ENCODE data around the gene DNAH11. TPM values are rescaled to one million over a fixed set of nuclear protein-coding genes. Genes with fewer than 3 reads are reported as not detected.

DNAH11 gene
- total RNA-seq, 1 experiment from 2014 or later = 0.22 TPM

DNA sequence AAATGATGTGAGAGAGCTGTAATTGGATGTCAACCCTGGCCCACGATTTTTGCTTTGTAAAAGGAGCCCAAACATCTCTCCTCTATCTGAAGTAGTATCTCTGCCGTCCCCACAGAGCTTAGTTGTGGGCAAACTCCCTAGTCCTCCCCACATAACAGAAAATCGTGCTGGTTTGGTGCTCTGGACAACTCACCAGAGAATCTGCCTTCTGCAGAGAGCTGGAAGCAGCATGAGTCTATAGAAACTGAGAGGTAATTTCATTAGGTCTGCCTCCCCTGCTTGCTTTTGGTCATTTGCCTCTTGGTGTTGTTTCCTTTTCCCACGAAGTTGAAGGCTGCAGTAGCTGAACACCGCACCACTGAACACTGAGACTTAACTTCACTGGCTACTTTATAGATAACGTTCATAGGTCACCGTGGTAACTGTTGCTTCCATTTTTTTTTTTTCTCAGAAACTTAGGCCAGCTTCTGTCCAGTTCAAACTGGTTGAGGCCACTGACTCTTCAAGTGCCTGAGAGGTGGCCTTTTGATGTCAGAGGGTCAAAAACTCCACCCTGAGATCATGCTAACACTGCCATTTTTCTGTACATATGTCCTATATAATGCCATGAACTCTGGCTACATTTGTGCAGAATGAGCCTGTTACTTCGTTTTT is 406.2 kb downstream of the DNAH11 start:
- DNase-seq (ENCODE audit: extremely low read depth, low read depth) = no peak

Other genes starting within 250 kb of the DNAH11 start
- 9.0 and 10.1 TPM in 2 replicates for gene SP4, start 115.0 kb upstream of the DNAH11 start, total RNA-seq (2014; rRNA removed; shearing (Covaris generic))

Measured in NCI-H460 (cell line).